Astrocyte (in vitro differentiated cells and primary cell): ENCODE measurements around the gene LRRC47. TPM values are rescaled to one million over a fixed set of nuclear protein-coding genes. Genes with fewer than 3 reads are reported as not detected.
A peak's percentile ranks its signal among the peaks of the same experiment; 100 is the strongest.

Experiments
- DNase-seq: peaks from one replicate; pipeline ENCODE4 v3.0.0-alpha.2; 2010; ENCODE audit warnings: low read depth
- FAIRE-seq: peaks from 2 replicates; lab custom pipeline; 2011; peaks lifted over from hg19 to GRCh38; lab: Jason Lieb, UNC
- H2AFZ ChIP-seq: 2 replicates; pipeline ENCODE4 v1.6.0; 2012; ENCODE audit warnings: low read depth, low read length, inconsistent platforms
- H3K27ac ChIP-seq: 2 replicates; pipeline ENCODE4 v1.5.1; 2011; ENCODE audit warnings: low read depth, low read length, inconsistent platforms
- H3K27me3 ChIP-seq: 2 replicates; pipeline ENCODE4 v1.6.0; 2011; ENCODE audit warnings: low read length, inconsistent platforms; ENCODE audit not compliant: insufficient read depth
- H3K36me3 ChIP-seq: 2 replicates; pipeline ENCODE4 v1.5.1; 2011; ENCODE audit warnings: low read length, inconsistent platforms; ENCODE audit not compliant: insufficient read depth
- H3K4me1 ChIP-seq: 2 replicates; pipeline ENCODE4 v1.5.1; 2011; ENCODE audit warnings: low read length, inconsistent platforms; ENCODE audit not compliant: insufficient read depth
- H3K4me2 ChIP-seq: 2 replicates; pipeline ENCODE4 v1.6.0; 2012; ENCODE audit warnings: low read length, inconsistent platforms
- H3K4me3 ChIP-seq: 2 replicates; pipeline ENCODE4 v1.5.1; 2011; ENCODE audit warnings: low read depth, mild to moderate bottlenecking, low read length, inconsistent platforms; ENCODE audit not compliant: insufficient read depth
- H3K79me2 ChIP-seq: 2 replicates; pipeline ENCODE4 v1.6.0; 2012; ENCODE audit warnings: mild to moderate bottlenecking, low read length, inconsistent platforms; ENCODE audit not compliant: insufficient read depth
- H3K9ac ChIP-seq: 2 replicates; pipeline ENCODE4 v1.6.0; 2012; ENCODE audit warnings: mild to moderate bottlenecking, low read length, inconsistent platforms
- H3K9me3 ChIP-seq: 2 replicates; pipeline ENCODE4 v1.5.1; 2012; ENCODE audit warnings: low read depth, mild to moderate bottlenecking, low read length, inconsistent platforms; ENCODE audit not compliant: insufficient read depth
- H4K20me1 ChIP-seq: 2 replicates; pipeline ENCODE4 v1.6.0; 2012; ENCODE audit warnings: low read length, inconsistent platforms; ENCODE audit not compliant: insufficient read depth
- H3K27ac Mint-ChIP-seq: one replicate; pipeline ENCODE4 v1.8.0; 2021; ENCODE audit warnings: mild to moderate bottlenecking, mixed read lengths; ENCODE audit not compliant: unreplicated experiment
- H3K27me3 Mint-ChIP-seq: one replicate; pipeline ENCODE4 v1.8.0; 2021; ENCODE audit warnings: low read depth, mixed read lengths; ENCODE audit not compliant: unreplicated experiment
- H3K36me3 Mint-ChIP-seq: one replicate; pipeline ENCODE4 v1.8.0; 2021; ENCODE audit warnings: low read depth, mixed read lengths; ENCODE audit not compliant: unreplicated experiment
- H3K4me1 Mint-ChIP-seq: one replicate; pipeline ENCODE4 v1.8.0; 2021; ENCODE audit warnings: low read depth, mixed read lengths; ENCODE audit not compliant: unreplicated experiment
- H3K4me3 Mint-ChIP-seq: one replicate; pipeline ENCODE4 v1.8.0; 2021; ENCODE audit warnings: mild to moderate bottlenecking, moderate library complexity, mixed read lengths; ENCODE audit not compliant: unreplicated experiment
- H3K9me3 Mint-ChIP-seq: one replicate; pipeline ENCODE4 v1.8.0; 2021; ENCODE audit warnings: mild to moderate bottlenecking, mixed read lengths; ENCODE audit not compliant: unreplicated experiment
- EZH2 ChIP-seq: IDR thresholded peaks from 2 replicates; pipeline ENCODE4 v1.6.1; 2012; ENCODE audit warnings: mild to moderate bottlenecking, low read length, inconsistent platforms; ENCODE audit not compliant: insufficient read depth
- total RNA-seq: library from RNA; stranded (reverse); gene quantifications from 2 replicates; pipeline ENCODE4 v1.2.1, GENCODE V29; 2021
- TF ChIP-seq, protein P1 (sequence below): IDR thresholded peaks from 2 replicates; pipeline ENCODE4 v1.5.1; 2011; ENCODE audit warnings: low read depth, mild to moderate bottlenecking, inconsistent platforms, low read length, moderate library complexity; ENCODE audit not compliant: insufficient read depth

LRRC47 gene
- total RNA-seq, 1 donor from 2014 or later = 51.5 TPM

DNA sequence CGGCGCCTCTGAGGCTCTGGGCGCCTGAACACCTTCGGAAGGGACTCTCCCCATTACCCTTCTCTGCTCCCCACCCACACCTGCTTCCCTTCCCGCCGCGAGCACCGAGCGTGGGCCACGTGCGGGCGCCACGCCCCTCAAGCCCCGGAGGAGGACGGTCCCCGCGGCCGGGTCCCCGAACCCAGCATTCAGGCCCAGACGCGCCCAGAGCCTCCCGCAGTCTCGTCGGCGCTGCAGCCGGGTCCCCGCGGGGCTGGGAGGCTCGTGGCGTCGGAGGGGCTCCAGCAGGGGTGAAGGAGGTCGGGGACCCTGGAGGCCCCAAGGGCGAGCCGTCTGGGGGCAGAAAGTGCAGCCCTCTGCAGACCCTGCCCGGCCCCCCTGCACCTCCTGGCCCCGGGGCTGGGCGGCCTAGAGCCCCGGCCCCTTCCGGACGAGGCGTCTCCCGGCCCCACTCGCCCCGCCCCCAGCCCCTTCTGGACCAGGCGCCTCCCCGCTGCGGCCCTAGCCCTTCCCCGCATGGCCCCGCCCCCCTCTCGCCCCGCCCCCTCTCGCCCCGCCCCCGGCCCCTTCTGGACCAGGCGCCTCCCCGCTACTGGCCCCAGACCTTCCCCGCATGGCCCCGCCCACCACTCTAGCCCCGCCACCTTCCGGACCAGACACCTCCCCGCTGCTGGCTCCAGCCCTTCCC is 24.1 kb downstream of the LRRC47 start:
- H3K9ac ChIP-seq = peak overlapping the region; percentile 43
- peak overlapping the region; percentile 55 for H3K4me3 ChIP-seq
- TF ChIP-seq EZH2 = no peak
- TF ChIP-seq, protein P1, sequence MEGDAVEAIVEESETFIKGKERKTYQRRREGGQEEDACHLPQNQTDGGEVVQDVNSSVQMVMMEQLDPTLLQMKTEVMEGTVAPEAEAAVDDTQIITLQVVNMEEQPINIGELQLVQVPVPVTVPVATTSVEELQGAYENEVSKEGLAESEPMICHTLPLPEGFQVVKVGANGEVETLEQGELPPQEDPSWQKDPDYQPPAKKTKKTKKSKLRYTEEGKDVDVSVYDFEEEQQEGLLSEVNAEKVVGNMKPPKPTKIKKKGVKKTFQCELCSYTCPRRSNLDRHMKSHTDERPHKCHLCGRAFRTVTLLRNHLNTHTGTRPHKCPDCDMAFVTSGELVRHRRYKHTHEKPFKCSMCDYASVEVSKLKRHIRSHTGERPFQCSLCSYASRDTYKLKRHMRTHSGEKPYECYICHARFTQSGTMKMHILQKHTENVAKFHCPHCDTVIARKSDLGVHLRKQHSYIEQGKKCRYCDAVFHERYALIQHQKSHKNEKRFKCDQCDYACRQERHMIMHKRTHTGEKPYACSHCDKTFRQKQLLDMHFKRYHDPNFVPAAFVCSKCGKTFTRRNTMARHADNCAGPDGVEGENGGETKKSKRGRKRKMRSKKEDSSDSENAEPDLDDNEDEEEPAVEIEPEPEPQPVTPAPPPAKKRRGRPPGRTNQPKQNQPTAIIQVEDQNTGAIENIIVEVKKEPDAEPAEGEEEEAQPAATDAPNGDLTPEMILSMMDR = no peak
- peak overlapping the region; percentile 87 for H2AFZ ChIP-seq
- H3K4me1 ChIP-seq = peaks cover 18% of the 10 kb centered on the region
- H3K79me2 ChIP-seq = no peaks in the 10 kb centered on the region
- no peaks in the 10 kb centered on the region for H3K36me3 Mint-ChIP-seq
- no peaks in the 10 kb centered on the region for H3K36me3 ChIP-seq
- H3K27me3 ChIP-seq = no peaks in the 10 kb centered on the region
- H3K27ac ChIP-seq = no peak overlapping the region
- DNase-seq (peak; percentile 49), FAIRE-seq (no peak)
- H4K20me1 ChIP-seq = no peaks in the 10 kb centered on the region
- no peak overlapping the region for H3K27ac Mint-ChIP-seq
- peak overlapping the region; percentile 83 for H3K4me2 ChIP-seq
- H3K4me3 Mint-ChIP-seq = peak overlapping the region; percentile 74
- H3K27me3 Mint-ChIP-seq = peaks cover 10% of the 10 kb centered on the region
- no peaks in the 10 kb centered on the region for H3K9me3 ChIP-seq
- H3K9me3 Mint-ChIP-seq = no peaks in the 10 kb centered on the region
- H3K4me1 Mint-ChIP-seq = peaks cover 6% of the 10 kb centered on the region

DNA sequence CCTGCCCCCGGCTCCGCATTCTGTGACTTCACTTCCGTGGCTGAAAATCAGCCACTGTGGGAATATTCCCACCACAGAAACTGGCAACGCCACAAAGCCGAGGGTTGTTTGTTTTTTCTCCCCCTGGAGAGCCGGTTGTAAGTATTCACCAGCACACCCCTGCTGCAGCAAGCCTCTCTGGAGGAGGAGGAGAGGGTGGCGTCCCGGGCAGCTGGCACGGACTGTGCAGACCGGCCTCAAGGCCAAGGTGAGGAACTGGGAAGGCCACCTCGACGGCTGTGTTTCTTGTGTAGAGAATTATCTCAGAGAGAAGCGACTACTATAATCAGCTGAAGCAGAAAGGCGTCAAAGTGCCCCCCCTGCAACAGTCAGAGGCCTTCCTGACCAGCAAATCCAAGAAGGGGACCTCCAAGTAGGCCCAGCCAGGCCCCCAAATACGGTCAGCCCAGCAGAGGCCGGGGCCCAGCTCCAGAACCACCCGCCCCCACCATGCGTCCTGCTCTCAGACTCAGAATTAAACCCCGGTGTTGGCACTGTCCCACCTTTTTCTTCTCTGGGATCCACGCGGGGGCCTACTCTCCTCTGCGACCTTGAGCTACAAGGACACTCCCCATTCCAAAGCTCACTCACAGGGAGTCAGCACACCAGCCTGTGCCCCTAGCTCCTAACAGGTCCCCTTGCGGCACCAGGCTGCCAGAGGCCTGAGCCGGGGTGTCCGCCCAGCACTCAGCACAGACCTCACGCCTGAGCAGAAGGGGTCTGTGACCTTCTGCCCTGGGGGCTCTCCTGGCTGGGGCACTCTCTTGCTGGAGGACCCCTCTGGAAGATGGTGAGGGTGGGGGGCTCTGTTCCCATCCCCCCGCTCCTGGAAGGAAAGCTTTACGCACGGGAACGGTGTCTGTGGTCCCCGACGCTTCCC is 24.9 kb downstream of the LRRC47 start:
- H3K4me3 Mint-ChIP-seq = peak overlapping the region; percentile 74

More for the DNA sequence above, 24.9 kb downstream of the LRRC47 start:
- Histone ChIP-seq H3K36me3 (no peaks in the 10 kb centered on the region), H3K4me3 (peak overlapping the region; percentile 55), H3K27me3 (no peaks in the 10 kb centered on the region), H3K4me1 (peaks cover 18% of the 10 kb centered on the region), H3K79me2 (no peaks in the 10 kb centered on the region), H4K20me1 (no peaks in the 10 kb centered on the region), H3K27ac (no peak overlapping the region), H3K9me3 (no peaks in the 10 kb centered on the region), H3K9ac (peak overlapping the region; percentile 43), H3K4me2 (peak overlapping the region; percentile 83), H2AFZ (peak overlapping the region; percentile 87)
- Mint-ChIP-seq H3K27me3 (peaks cover 12% of the 10 kb centered on the region), H3K9me3 (no peaks in the 10 kb centered on the region), H3K4me1 (peaks cover 6% of the 10 kb centered on the region), H3K36me3 (no peaks in the 10 kb centered on the region), H3K27ac (no peak overlapping the region)
- DNase-seq (no peak), FAIRE-seq (no peak)
- TF ChIP-seq, protein P1 = no peak
- no peak for TF ChIP-seq EZH2
